ENCODE measurements around the gene ACOXL. TPM values are rescaled to one million over a fixed set of nuclear protein-coding genes. Genes with fewer than 3 reads are reported as not detected.

The ACOXL gene
- total RNA-seq, 1 experiment from 2014 or later: not detected

DNA sequence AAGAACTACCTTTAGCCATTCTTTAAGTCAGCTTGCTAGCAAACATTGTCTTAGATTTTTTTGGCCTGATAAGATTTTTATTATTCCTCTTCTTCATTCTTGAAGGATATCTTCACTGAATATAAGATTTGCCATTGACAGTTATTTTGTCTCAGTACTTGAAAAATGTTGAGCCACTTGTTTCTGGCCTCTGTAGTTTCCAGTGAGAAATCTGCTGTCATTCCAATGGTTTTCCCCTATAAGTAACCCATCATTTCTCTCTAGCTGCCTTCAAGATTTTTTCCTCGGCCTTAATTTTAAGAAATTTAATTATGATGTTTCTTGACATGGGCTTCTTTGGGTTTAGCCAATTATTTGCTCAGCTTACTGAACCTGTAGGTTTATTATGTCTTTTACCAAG is 32.6 kb downstream of the ACOXL start:
- H3K27me3 ChIP-seq: no peaks in the 10 kb centered on the region

DNA sequence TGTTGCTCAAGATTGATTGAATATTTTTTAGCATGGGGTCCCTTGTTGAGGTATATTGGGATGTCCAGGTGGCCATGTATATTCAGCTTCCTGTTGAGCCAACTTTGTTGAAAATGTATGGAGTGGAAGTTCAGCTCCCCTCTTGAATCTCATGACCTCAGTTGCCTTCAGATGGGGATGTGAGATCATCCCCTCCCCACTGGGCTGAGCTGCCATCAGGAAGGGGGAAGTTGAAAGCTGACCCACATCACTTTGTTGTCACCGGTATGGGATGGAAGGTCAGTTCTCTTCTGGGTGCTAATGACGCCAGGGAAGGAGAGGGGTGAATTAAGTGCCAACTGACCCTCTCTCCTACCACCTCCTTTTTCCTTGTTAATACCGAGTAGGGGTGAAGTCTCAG is 33.9 kb downstream of the ACOXL start:
- Histone ChIP-seq H3K4me1 (0 out of 2 replicates have a peak, but pooled peaks cover 7% of the 10 kb centered on the region), H3K36me3 (no peaks in the 10 kb centered on the region), H3K27ac (no peak overlapping the region), H3K9me3 (replicated peaks) (0 out of 2 replicates have a peak, but pooled peaks cover 3% of the 10 kb centered on the region), H3K4me3 (no peak overlapping the region), H3K27me3 (no peaks in the 10 kb centered on the region)
- DNase-seq: no peak

More for the DNA sequence above, 32.6 kb downstream of the ACOXL start:
- H3K9me3 ChIP-seq (replicated peaks): 0 out of 2 replicates have a peak, but pooled peaks cover 3% of the 10 kb centered on the region
- no peaks in the 10 kb centered on the region for H3K36me3 ChIP-seq
- DNase-seq: no peak
- no peak overlapping the region for H3K4me3 ChIP-seq
- H3K27ac ChIP-seq: no peak overlapping the region
- no peaks in the 10 kb centered on the region for H3K4me1 ChIP-seq

DNA sequence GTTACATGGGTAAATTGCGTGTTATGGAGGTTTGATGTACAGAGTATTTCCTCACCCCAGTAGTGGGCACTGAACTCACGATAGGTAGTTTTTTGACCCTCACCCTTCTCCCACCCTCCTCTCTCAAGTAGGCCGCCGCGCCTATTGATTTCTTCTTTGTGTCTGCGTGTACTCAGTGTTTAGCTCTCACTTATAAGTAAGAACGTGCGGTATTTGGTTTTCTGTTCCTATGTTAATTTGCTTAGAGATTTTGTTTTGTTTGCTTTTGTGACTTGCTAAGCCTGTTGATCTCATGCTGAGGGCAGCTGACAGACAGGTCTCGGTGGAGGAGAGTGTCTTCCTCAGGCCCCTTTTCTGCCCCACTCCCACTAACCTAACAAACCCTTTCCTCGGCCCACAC is 36.2 kb downstream of the ACOXL start:
- H3K9me3 ChIP-seq (replicated peaks): 0 out of 2 replicates have a peak, but pooled peaks cover 3% of the 10 kb centered on the region
- no peaks in the 10 kb centered on the region for H3K27me3 ChIP-seq
- no peak overlapping the region for H3K27ac ChIP-seq
- DNase-seq: no peak
- H3K36me3 ChIP-seq: no peaks in the 10 kb centered on the region
- H3K4me3 ChIP-seq: no peak overlapping the region
- 0 out of 2 replicates have a peak, but pooled peaks cover 7% of the 10 kb centered on the region for H3K4me1 ChIP-seq

DNA sequence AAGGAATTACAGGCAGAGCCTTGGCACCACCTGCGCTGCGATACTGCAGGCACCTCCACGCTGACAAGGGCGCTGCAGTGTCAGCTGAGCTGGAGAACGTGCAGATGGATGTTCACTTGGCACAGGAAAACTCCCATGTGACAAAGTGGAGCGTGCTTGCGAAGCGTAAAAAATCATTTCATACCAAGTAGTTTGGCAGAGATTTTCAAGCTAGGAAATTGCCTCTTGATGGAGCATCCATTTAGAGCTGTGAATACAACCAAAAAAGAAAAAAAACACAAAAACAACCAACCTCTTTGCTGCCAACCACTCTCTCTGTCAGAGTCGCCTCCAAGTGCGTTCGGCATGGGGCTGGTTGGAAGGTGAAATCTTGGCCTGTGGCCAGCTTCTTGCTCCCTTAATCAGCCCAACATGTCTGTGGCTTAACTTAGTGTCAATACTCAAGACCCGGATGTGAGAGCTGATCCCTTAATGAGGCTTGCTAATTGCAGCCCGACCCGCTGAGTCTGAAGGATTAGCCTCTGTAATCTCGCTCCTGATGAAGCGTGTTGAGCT is 38.1 kb downstream of the ACOXL start:
- H3K36me3 ChIP-seq: no peaks in the 10 kb centered on the region
- 0 out of 2 replicates have a peak, but pooled peaks cover 7% of the 10 kb centered on the region for H3K4me1 ChIP-seq
- no peaks in the 10 kb centered on the region for H3K27me3 ChIP-seq
- no peak overlapping the region for H3K27ac ChIP-seq
- H3K9me3 ChIP-seq (replicated peaks): 0 out of 2 replicates have a peak, but pooled peaks cover 3% of the 10 kb centered on the region
- no peak overlapping the region for H3K4me3 ChIP-seq
- peak; percentile 14 to 52 for DNase-seq

DNA sequence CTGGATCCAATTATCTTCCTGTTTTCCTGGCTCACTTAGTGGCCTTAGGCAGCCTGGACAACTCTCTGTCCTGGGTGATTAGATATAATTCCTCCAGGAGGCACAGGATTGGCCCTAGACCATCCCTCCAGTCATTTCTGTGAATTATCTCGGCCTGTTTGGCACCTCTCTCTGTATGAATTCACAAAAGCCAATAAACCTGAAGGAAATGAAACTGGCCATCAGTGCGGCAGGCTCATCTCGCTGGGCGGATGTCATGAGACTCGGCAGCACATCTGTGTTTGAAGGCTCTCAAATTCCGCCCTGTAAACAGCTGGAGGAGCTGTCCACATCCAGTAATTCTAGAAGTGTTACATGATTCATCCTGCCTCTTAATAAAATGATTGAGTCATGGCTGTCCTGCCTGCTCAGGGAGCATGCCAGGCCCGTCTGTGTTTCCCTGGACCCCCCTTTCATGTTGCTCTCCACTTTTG is 38.6 kb downstream of the ACOXL start:
- H3K36me3 ChIP-seq: no peaks in the 10 kb centered on the region
- 0 out of 2 replicates have a peak, but pooled peaks cover 7% of the 10 kb centered on the region for H3K4me1 ChIP-seq
- no peaks in the 10 kb centered on the region for H3K9me3 ChIP-seq (replicated peaks)
- H3K27me3 ChIP-seq: no peaks in the 10 kb centered on the region
- H3K4me3 ChIP-seq: no peak overlapping the region
- H3K27ac ChIP-seq: no peak overlapping the region
- DNase-seq: peak; percentile 51 to 75

DNA sequence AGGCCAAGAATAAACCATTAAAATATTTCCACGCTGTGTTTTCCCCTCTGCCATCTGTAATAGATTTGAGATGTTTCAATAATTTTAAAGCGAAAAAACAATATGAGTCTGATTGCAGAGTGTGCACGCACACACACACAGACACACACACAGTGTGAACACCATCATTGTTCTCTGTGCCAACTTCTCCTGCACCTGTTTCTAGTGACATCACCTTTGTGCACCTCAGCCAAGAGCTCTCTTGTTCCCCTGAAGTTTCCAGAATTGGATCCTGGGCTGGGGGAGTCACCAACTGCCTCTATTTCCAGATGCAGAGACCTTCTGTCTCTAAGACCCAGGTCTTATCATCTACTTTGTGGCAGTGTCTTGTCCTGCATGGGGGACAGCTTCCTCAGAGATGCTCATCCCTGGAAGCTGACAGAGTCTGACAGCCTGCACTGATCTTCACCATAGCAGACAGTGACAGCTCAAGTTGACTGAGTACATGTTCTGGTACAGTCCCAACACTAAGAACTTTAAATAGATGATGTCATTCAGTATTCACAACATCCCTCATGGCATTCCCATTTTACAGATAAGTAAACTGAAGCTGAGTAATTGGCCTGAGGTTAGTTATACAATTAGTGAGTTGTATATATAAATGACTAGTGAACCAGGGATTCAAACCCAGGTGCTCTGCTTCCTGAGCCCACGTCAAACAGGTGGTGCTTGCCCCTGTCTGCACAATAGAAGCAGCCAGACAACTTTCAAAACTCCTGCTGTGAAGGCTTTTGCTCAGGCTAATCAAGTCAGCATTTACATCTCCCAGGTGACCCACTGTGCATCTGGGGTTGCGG is 39.4 kb downstream of the ACOXL start:
- Histone ChIP-seq H3K4me3 (no peak overlapping the region), H3K27me3 (no peaks in the 10 kb centered on the region), H3K4me1 (0 out of 2 replicates have a peak, but pooled peaks cover 7% of the 10 kb centered on the region), H3K27ac (no peak overlapping the region), H3K9me3 (replicated peaks) (no peaks in the 10 kb centered on the region), H3K36me3 (no peaks in the 10 kb centered on the region)
- DNase-seq: peak in 1 of 2 experiments; percentile 19

DNA sequence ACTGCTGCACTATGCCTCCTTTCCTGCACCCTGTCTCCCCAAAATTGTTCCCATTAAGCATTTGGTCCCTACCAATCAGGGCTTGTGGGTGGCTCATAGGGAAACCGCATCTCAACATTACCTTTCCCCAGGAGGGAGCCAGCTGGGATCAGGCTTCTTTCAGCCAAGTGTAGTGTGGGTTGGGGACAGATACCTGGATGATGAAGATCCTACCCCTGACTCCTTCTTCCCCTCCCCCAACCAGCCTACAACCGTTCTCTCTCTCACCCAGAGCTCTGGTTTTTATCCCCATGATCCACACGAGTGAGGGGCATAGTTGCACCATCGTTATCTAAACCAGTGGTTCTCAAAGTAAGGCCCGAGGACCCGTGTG is 40.0 kb downstream of the ACOXL start:
- Histone ChIP-seq H3K27me3 (no peaks in the 10 kb centered on the region), H3K4me1 (0 out of 2 replicates have a peak, but pooled peaks cover 7% of the 10 kb centered on the region), H3K9me3 (replicated peaks) (no peaks in the 10 kb centered on the region), H3K27ac (no peak overlapping the region), H3K36me3 (no peaks in the 10 kb centered on the region), H3K4me3 (no peak overlapping the region)
- DNase-seq: no peak

DNA sequence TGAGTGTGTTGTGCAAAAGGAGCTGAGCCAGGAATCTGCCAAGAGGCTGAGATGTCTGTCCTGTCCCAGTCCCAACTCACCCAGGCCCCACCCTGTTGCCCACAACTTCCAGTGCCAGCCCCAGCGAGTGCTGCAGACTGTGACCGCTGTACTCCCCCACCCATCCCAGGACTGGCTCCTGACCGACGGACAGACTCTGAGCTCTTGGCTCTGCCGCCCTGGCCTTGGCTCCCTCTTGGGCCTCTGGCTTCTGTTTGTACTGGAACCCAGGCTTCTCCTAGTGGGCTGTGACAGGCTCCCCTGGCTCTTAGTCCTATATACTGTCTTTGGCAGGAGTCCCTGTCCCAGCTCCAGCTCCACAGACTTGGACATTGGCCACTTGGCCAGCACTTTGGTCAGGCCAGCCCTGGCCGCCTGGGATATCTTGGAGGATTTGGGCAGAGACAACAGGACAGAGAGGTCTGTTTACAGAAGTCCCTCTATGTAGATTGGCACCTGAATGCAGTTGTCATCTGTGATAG is 41.1 kb downstream of the ACOXL start:
- 0 out of 2 replicates have a peak, but pooled peaks cover 7% of the 10 kb centered on the region for H3K4me1 ChIP-seq
- H3K9me3 ChIP-seq (replicated peaks): no peaks in the 10 kb centered on the region
- H3K4me3 ChIP-seq: no peak overlapping the region
- no peaks in the 10 kb centered on the region for H3K36me3 ChIP-seq
- no peaks in the 10 kb centered on the region for H3K27me3 ChIP-seq
- H3K27ac ChIP-seq: no peak overlapping the region
- no peak for DNase-seq

DNA sequence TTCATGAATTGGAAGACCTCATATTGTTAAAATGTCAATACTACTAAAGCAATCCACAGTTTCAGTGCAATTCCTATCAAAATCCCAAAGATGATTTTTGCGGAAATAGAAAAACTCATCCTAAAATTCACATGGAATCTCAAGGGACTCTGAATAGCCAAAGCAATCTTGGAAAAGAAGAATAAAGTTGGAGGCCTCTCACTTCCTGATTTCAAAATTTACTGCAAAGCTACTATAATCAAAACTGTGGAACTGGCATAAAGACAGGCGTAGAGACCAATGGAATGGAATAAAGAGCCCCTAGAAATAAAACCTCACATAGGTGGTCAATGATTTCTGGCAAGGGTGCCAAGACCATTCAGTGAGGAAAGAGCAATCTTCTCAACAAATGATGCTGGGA is 42.3 kb downstream of the ACOXL start:
- Histone ChIP-seq H3K4me3 (no peak overlapping the region), H3K27me3 (no peaks in the 10 kb centered on the region), H3K36me3 (no peaks in the 10 kb centered on the region), H3K9me3 (replicated peaks) (no peaks in the 10 kb centered on the region), H3K4me1 (0 out of 2 replicates have a peak, but pooled peaks cover 7% of the 10 kb centered on the region), H3K27ac (no peak overlapping the region)
- DNase-seq: no peak

DNA sequence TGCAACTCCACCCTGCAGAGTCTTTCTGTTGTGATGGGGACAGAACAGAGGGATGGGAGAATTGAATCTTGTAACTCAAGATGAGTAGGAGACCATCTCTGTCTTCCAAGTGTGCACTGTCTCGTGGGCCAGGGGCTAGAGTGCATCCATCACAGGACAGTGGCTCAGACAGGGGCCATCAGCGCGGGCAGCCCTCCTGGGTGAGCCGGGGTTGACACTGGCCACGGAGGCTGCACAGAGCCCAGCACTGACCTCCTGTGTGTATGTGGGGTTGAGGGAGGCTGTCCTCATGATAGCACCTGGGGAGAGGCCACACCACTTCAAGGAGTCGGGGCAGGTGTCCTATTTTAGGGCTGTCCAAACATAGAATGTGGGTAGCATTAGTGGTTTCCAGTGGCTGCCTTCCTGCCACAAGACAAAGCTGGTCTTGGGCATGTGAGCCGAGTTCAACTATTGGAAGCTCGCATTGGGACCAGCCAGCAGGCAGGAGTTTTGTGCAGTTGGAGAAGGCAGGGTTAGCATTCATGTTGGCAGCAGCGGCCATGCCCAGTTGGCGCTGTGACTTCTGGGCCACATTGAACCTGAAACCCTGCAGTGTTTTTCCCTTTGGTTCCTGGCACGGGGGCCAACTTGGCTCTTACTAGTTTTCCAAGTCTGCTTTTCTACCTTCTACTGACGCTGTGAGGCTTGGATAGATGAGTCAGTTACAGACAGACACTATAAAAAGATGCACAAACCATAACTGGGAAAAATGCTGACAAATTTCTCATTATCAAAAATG is 45.3 kb downstream of the ACOXL start:
- DNase-seq: no peak
- H3K36me3 ChIP-seq: no peaks in the 10 kb centered on the region
- no peaks in the 10 kb centered on the region for H3K9me3 ChIP-seq (replicated peaks)
- no peaks in the 10 kb centered on the region for H3K27me3 ChIP-seq
- no peaks in the 10 kb centered on the region for H3K4me1 ChIP-seq
- no peak overlapping the region for H3K27ac ChIP-seq
- no peak overlapping the region for H3K4me3 ChIP-seq

DNA sequence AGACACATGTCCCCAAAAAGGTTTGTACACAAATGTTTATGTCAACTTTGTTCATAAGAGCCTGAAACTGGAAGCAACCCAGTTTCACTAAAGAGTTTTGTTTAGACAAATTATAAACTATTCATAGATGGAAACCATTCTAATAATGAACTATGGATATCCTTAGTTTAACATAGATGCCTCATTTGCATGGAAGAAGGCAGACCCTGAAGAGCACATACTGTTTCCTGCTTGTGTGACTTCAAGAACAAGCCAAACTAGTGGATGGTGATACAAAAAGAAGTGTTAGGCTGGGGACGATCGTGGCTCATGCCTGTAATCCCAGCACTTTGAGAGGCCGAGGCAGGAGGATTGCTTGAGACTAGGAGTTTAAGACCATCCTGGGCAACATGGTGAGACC is 48.1 kb downstream of the ACOXL start:
- no peak for DNase-seq
- Histone ChIP-seq H3K27me3 (no peaks in the 10 kb centered on the region; the same call in 1 of the 2 replicates), H3K36me3 (no peaks in the 10 kb centered on the region), H3K4me3 (no peak overlapping the region), H3K27ac (no peak overlapping the region), H3K9me3 (replicated peaks) (no peaks in the 10 kb centered on the region), H3K4me1 (no peaks in the 10 kb centered on the region)

DNA sequence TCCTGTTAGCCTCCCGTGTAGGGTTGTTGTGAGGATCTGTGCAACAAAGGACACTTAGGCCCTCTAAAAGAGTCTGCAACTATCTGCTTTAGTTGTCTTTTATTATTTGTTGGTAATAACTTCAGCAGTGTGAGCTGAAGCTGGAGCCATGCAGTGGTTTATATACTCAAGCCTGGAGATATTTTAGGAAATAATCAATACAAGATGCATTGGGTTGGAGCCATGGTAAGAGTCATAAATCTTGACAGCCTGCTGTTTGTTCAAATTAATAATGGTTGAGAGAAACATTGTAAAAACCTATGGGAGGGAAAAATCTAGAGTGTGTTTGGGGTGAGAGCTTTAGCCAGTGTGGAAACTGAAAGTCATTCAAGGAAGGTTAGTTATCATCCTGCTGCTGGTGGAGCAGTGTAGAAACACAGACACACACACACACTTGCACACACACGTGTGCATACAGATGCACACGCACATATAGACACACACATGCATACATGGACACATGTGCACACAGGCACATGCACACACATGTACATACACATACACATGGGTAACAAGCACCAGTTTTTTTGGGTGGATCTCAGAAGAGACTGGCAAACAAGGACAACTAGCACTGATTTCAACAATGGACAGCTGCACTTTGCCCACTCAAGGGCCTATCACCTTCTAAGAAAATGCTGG is 51.0 kb downstream of the ACOXL start:
- Histone ChIP-seq H3K4me3 (no peak overlapping the region), H3K27me3 (no peaks in the 10 kb centered on the region; the same call in 1 of the 2 replicates), H3K9me3 (replicated peaks) (no peaks in the 10 kb centered on the region), H3K27ac (no peak overlapping the region), H3K4me1 (no peaks in the 10 kb centered on the region), H3K36me3 (no peaks in the 10 kb centered on the region)
- no peak for DNase-seq

DNA sequence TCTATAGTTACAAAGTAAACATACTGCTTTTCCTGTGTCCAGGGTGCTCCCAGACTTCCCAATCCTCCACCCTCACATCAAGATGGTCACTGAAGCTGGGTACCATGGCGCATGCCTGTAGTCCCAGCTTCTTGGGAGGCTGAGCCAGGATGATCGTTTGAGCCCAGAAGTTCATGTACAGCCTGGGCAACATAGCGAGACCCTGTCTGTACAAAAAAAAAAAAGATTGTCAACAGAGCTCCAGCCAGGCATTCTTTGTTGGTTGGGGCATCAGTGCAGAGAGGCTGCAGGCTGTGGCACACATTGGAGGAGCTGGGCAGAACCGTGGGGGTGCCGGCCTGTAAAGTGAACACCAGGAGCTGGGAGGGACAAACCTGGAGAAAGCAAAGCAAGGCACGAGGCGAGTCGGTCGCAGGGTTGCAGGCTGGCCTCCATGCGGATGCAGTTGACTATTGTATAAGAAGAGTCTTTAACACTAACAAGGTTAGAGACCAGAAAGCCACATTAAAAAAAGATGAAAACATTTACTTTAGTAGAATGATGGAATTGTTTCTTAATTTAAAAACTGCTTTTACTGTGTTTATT is 51.8 kb downstream of the ACOXL start:
- Histone ChIP-seq H3K27me3 (no peaks in the 10 kb centered on the region; the same call in 1 of the 2 replicates), H3K4me3 (no peak overlapping the region), H3K36me3 (no peaks in the 10 kb centered on the region), H3K9me3 (replicated peaks) (no peaks in the 10 kb centered on the region), H3K4me1 (no peaks in the 10 kb centered on the region), H3K27ac (no peak overlapping the region)
- no peak for DNase-seq

DNA sequence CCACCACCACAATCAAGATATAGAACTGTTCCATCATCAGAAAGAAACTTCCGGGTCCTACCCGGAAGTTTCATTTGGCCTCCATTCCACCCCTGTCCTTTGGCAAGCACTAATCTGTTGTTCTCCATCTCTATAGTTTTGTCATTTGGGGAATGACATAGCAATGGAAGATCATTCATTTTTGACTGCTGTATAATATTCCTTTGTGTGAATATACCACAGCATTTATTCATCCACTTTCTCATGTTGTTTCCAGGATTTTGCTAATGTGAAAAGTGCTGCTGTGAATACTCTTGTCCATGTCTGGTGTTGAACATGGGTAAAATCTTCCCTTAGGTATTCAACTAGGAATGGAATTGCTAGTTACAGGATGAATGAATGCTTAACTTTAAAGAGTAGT is 53.1 kb downstream of the ACOXL start:
- Histone ChIP-seq H3K4me3 (no peak overlapping the region), H3K4me1 (no peaks in the 10 kb centered on the region), H3K36me3 (no peaks in the 10 kb centered on the region), H3K27ac (no peak overlapping the region), H3K9me3 (replicated peaks) (no peaks in the 10 kb centered on the region), H3K27me3 (peaks cover under 1% of the 10 kb centered on the region; the same call in 1 of the 2 replicates)
- no peak for DNase-seq

Data from SJCRH30 (cell line).